Inflammatory macrophage (primary cell): ENCODE data around the gene CAPRIN1.
"Not testable (repeated sequence)": the region's sequence is repeated elsewhere in the genome, so short reads cannot be mapped to it uniquely, and the experiment has no call there.

ENCODE experiments used
- DNase-seq, 2 donors: peaks; one replicate each; pipeline ENCODE4 v3.0.0-alpha.2; 2020 to 2022

CAPRIN1 gene

DNA sequence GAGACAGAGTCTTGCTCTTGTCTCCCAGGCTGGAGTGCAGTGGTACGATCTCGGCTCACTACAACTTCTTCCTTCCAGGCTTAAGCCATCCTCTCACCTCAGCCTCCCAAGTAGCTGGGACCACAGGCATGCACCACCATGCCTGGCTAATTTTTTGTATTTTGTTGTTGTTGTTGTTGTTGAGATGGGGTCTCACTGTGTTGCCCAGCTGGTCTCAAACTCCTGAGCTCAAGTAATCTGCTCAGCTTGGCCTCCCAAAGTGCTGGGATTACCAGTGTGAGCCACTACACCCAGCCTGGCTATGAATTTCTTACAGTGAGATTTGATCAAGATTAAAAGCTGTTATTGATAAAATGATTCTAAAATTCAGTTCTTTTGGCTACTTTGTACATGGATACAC lies 43.4 kb downstream of the CAPRIN1 start:
- DNase-seq, result not testable (repeated sequence)

DNA sequence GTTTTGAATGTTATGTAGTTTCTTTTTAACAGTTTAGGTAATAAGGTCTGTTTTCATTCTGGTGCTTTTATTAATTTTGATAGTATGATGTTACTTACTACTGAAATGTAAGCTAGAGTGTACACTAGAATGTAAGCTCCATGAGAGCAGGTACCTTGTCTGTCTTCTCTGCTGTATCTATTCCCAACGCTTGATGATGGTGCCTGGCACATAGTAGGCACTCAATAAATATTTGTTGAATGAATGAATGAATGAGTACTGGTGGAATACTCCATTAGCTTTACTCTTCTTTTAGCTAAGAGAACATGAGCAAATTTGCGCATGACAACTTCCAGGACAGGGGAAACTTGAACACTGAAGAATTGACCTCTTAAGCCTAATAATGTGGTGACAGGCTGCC lies 47.3 kb downstream of the CAPRIN1 start:
- no peak for DNase-seq

DNA sequence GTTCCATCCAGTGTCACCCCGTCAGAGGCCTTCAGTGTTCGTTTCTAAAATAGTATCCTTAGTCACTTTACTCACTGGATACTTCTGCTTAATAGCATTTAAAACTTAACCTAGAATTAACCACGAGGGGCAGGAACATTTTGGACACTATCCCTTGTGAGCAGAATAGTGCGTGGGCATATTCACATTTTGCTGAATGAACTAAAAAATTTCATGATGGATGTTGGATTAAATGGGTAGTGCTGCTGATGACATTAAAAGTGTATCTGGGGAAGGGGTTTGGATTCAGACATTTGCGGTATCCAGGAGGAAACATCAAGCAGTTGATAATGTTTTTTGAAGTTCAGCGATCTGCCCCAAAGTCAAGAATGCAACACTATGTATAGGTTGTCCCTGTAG lies 53.1 kb downstream of the CAPRIN1 start:
- peak; percentile 1 to 17 for DNase-seq

DNA sequence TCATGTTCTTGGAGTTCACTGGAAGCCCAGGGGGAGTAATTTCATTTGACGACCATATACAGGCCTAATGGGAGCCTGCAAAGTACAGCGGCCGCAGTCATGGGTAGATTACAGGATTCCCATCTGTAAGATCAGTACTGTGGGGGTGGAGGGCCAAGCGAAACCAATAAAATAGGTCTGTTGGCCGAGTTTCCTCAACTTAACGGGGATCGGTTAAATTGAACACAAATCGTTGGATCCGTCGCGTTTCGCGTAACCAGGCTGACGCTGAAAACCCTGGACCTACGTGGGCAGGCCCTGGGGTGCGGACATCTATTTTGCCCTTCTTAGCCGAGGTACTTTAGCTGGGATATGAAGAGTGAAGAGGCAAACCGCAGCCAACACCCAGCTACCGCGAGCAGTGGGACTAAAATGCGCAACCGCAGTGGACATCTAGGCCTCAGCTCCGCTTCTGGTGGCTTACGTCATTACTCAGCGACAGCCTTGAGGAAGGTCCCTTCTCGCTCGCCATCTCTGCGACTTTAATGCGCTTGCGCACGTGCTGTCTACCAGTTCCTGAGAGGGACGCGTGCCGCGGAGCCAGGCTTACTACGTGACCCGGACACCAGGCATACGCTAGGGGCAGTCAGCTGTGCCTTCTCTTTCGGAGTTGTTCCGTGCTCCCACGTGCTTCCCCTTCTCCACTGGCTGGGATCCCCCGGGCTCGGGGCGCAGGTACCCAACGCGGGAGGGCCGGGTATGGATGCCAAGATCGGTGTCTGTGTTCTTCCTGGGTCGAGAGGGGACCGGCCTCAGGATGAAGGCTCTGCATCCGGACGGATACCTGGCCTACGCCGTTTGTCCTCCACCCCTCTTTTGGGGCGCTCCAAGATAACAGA lies 53.8 kb downstream of the CAPRIN1 start, which contains the start of gene NAT10:
Gene NAT10 (plus strand): TSS at position 551 of the 878 bp plus-strand sequence. CDS start 2,597 bp downstream, outside the sequence.
- peak; percentile 99 for DNase-seq

DNA sequence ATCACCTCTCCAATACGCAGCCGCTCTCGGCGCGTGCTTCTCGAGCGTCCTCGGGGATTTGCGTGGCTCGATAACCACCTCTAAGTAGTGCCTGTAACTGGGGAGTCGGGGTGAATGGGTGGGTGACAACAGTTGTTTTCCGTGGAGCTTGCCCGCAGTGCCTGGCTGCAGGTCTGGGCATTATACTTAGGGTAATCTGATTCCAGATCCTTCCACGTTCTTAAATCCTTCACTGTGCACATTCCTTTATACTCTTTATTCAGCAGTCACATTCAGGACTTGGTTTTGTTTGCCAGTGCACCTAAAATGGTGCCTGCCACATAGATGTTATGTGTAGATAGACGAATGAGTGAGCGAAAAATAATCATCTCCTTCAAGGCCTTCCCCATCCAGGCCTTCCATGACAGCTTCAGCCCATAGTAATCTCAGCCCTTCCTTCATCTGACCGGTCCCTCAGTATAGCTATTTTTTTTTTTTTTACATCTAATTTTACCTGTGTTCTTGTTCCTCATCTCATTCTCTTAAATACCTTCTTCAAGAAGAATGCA lies 54.5 kb downstream of the CAPRIN1 start:
- DNase-seq, result peak in 1 of 2 donors; percentile 2

DNA sequence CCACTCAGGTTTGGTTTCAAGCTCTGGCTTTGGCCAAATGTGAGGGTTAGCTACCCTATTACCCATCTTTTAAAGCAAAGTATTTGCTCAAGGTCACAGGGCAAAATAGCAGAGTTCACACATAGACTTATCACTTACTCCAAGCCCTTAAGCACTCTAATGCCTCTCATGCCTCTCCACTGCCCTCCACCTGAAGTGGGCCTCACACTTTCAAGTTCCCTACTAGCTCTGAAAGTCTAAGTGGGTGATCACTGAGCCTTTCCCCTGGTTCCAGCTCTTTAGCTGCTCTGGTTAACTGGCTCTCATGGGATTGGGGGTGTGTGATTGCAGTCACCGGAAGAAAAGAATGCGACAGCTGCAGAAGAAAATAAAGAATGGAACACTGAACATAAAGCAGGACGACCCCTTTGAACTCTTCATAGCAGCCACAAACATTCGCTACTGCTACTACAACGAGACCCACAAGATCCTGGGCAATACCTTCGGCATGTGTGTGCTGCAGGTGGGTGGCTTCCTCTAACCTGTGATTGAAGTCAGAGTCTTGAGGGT lies 60.3 kb downstream of the CAPRIN1 start:
- DNase-seq, result no peak

DNA sequence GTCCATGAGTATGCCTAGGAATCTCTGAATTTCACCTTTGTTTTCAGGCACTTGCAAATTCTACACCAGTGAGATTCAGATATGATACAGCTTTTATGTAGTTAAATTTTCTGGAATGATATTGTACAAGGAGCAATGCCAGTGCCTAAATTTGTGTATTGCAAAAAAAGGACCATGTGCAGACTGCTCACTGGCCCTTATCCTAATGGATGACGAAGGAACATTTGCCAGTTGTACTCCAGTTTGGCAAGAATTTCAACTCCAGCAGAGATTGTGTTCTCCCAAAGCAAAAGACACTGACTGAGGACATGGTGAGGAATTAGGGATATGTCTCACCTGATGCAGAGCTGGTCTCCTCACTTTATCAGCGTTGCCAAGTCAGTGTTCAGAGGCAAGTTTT lies 62.5 kb downstream of the CAPRIN1 start:
- no peak for DNase-seq

DNA sequence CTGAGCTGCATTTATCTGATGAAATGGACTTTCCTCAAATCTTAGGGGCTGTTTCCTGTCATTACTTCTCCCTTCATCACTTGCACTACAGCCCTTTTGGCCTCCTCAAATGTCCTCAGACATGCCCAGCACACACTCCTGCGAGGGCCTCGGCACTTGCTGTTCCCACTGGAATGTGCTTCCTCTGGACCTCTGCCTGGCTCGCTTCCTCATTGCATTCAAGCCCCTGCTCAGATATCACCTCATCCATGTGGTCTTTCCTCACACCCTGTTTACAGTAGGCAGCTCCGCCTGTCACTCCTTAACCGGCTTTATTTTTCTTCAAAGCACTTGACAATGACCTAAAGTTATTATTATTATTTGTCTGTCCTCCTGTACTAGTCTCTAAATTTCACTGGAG lies 62.9 kb downstream of the CAPRIN1 start:
- no peak for DNase-seq

DNA sequence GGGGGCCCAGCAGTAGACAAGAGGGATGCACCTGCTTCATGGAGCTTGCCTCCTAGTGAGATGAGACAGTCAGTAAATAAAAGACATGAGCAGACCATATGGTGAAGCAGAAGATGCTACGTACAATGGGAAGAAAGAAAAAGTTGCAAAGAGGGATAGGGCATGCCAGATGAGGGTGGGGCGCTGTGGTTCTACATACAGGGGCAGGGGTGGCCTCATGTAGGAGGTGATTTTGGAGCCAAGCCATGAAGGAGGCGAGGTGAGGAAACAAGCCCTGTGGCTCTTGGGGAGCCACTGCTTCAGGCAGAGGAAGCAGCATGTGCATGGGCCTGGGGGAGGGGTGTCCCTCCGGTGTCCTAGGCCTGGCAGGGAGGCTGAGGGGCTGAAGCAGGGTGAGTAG lies 69.1 kb downstream of the CAPRIN1 start:
- no peak for DNase-seq

DNA sequence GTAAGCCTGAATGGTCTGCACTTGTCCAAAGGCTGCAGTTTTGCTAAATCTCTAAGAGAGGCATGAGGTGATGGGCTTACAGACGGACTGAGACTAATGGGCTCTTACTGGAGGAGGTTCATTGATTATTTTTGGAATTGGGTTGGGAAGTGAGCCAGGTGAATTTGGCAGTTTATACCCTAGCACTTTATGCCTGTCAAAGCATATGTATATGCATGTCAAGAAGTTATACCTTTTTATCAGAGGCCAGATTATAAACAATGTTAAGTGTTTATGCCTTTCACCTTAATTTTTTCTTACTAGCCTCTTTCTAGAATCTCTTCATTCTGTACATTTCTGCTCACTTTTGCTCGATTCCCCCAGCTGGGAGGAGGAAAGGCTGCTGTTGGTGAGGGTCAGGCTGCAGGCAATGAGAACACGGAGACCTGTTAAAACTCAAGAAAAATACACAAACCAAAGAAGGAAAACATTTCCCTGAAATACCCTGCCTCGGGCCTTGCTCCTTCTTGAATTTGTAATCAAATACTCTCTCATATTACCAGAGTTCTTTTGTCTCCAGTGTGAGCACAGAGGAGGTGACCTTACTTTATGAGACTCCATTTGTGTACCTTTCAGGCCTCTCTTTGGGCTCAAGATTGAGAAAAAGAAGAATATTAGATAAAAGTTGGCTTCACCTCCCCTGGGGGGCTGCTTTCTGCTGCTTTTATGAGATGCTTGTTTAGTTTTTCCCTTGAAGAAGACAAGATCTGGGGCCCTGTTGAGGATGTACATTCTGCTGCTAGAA lies 73.5 kb downstream of the CAPRIN1 start:
- no peak for DNase-seq

DNA sequence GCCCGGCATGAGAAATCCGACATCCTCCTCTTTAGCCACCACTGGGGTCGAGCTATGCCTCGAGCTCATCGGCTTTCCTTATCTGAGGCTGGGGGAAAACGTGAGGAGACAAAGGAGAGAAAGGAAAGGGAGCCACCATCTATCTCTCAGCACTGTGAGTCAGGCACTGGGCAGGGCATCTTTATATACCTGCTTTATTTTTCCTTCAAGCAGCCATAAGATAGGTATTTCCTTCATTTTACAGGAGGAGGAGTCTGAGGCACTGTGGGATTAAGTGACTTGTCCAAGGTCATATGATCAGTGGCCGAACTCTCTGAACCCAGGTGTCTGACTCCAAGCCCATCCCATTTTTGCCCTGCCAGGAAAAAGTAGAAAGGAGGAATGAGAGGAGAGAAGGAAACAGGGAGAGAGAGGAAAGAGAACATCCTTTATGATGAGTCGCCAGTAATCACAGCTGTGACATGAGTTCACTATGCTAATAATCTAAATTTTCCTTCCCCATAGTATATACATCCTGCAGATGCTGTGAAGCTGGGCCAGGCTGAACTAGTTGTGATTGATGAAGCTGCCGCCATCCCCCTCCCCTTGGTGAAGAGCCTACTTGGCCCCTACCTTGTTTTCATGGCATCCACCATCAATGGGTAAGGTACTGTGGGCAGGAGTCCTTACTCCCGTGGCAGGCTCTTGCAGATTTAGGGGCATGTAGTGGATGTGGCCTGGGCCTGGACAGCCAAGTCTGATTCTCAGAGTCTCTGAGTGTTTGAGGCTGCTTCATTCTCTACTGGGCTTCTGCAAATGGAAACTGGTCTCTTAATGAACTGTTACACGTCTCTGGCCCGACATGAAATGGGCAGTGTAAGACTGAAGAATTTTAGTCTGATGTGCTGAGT lies 75.7 kb downstream of the CAPRIN1 start:
- DNase-seq, result no peak

DNA sequence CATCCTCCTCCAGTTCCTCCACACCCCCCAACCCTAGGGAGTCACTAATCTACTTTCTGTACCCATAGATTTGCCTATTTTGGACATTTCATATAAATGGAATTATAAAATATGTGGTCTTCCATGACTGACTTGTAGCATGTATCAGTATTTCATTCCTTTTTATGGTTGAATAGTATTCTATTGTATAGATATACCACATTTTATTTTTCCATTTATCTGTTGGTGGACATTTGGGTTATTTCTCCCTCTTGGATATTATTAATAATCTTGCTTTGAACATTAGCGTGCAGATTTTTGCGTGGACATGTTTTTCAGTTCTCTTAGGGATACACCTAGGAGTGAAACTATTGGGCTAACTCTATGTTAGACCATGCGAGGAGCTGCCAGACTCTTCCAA lies 77.3 kb downstream of the CAPRIN1 start:
- no peak for DNase-seq

DNA sequence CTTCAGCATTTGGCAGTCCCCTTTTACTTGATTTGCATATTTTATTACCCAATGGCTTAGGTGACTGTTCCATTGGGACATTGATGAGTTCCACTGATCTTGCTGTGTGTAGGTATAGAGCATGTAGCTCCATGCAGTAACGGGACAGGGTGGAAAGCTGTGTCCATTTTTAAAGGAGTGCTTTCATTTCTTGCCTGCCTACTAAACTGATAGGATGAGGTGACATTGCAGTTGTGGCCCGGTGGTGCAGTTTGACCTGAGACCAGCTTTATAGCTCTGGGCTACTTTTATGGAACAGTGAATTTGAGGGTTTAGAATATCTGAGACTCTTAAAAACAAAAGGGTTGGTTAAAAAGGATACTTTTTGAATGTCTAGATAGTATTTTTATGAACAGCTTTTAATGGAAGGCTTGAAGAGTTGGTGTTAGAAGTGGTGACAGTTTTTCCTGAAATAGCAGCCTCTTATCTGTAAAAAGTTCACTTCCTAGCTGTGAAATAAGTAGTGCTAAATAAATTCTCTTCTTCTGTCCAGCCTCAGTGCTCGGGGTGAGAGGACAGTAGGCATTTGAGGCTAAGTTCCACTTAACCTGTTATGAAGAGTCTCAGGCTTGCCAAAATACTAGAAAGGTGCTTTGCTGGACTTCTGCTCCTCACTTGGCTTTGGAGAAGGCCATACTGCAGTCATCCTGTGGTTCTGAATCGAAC lies 80.9 kb downstream of the CAPRIN1 start:
- DNase-seq, result no peak

DNA sequence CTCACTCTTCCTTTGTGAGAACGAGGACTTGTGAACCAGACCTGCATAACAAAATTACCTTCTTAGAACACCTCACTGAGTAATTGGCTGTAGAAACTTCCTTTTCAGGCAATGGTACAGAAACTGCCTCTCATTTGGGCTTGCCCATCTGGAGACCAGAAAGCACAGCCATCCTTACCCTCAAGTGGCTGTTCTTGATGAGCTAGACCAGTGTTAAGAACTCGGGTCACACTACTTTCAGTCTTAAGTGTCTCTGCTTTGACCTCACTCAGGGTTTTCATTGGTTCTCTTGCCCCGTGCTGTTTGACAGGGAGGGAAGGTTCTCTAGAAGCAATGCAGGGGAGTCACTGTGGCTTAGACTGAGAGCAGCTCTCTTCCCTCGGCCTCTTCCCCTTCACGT lies 83.2 kb downstream of the CAPRIN1 start:
- no peak for DNase-seq

DNA sequence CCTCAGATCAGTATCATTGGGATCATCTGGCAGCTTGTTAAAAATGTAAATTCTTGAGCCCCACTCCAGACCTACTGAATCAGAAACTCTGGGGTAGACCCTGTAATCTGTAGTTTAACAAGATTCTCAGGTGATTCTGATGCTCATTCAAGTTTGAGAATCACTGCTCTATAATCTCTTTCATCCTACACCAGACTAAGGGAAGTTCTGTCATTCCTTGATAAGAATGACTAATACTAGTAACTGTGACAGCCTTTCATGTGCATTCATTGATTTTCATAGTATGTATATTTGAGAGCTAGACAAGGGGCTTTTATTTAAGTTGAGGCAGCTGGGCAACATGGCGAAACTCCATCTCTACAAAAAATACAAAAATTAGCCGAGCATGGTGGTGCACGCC lies 83.9 kb downstream of the CAPRIN1 start:
- no peak for DNase-seq

DNA sequence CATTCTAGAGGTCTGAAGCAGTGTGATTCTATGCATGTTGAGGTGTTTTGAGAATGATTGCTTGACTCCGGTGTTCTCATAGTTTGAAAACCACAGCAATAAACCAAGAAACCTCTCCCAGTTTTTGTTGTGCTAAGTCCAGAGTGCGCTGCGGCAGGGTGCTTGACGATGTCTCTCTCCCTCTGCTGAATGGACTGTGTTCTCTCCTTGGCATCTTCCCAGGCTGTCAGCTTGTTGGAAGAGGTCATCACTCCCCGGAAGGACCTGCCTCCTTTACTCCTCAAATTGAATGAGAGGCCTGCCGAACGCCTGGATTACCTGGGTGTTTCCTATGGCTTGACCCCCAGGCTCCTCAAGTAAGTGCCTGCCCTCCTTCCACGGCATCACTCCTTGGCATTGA lies 84.9 kb downstream of the CAPRIN1 start:
- DNase-seq, result no peak

DNA sequence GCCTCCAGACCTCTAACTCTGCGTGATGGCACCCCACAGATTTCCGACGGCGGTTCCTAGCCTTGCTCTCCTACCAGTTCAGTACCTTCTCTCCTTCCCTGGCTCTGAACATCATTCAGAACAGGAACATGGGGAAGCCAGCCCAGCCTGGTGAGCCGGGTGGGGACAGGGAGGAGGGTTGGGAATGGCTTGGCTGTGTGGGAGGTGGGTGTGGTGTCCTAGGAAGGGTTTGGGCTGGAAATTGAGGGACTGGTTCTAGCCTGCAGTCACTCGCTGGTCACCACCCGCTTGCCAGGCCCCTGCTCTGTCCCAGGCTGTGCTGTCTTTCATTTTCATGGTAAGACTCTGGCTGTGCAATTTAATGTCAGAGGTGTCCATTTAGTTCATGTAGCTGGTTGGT lies 87.8 kb downstream of the CAPRIN1 start:
- DNase-seq, result no peak

DNA sequence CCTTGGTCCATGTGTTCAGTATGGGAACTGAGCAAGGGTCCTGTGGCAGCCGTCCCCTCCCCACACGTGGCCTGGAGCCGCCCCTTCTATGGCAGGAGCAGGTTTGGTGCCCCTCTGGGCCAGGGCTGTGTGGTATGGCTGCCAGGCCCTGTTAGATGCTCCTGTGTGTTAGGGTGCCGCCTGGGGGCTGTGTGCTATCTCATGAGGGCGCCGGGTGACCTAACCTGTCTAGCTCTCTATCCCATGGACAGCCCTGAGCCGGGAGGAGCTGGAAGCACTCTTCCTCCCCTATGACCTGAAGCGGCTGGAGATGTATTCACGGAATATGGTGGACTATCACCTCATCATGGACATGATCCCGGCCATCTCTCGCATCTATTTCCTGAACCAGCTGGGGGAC lies 88.6 kb downstream of the CAPRIN1 start:
- no peak for DNase-seq

DNA sequence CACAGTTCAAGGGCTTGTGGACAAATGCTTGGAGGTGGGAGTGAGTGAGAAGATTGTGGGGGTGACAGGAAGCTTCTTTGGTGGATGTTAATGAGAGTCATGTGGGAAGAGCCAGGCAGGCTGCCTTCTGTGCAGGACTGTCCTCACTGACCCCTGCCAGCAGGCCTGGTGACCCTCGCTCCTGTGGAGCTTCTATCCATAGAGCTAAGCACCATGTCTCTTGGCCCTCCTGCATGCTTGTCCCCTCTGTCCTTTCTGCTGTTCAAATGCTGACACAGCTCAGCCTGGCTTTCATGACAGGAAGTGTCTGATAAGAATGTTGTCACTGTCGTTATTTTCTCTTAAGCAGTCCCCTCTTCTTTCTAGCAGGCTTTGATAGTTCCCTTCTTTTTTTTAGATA lies 91.5 kb downstream of the CAPRIN1 start:
- no peak for DNase-seq

DNA sequence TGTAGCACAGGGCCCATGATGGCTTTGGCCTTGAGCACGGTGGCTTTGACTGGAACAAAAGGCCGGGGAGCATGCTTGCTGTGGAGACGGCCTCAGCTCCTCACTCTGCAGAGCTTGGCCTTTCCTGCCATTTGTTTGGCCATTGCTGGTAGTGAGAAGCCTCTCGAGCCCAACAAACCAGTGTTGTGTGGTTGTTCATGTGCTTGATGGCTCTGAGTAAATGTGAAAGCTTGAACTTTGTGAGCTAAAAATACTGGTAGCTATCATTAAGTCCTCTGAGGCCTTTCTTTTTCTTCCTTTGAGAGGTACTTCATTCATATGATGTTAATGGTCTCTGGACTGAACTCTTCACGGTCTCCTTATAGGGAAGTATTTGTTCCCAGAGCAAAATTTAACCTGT lies 93.5 kb downstream of the CAPRIN1 start:
- DNase-seq, result no peak

DNA sequence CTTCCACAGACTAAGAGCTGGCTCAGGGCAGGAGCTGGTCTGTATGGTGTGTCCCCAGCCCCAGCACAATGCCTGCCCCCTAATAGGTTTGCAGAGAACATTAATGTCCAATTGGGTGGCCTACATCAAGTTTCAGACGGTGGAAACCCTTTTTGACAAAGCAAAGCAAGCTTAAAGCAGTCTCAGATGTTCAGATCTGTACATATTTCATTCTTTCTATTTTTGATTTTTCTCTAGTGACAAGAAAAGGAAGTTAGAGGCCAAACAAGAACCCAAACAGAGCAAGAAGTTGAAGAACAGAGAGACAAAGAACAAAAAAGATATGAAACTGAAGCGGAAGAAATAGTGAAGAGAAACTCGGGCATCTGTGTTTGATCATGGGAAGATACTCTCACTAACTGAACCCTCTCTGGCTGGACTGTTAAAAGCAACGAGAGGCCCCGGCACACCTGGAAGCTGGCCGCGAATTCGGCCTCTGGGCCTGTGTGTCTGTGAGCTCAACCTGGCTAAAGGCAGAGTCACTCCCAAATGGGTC lies 94.4 kb downstream of the CAPRIN1 start:
- DNase-seq, result no peak
